Measurements from ENCODE around the gene AP1S3. TPM values are rescaled to one million over a fixed set of nuclear protein-coding genes. Genes with fewer than 3 reads are reported as not detected.

Gene AP1S3
- total RNA-seq, 1 experiment from 2014 or later = 73.3 TPM

GRCh38 chr2:223841436-223842190, 4.2 kb upstream of the AP1S3 start:
- peaks cover 25% of the 10 kb centered on the region for H3K4me1 ChIP-seq (replicated peaks; ENCODE audit: insufficient read depth)
- BruUV-seq (replicated peaks) = no TSS peak
- H3F3A ChIP-seq (ENCODE audit: insufficient read depth, low read depth) = peaks cover 21% of the 10 kb centered on the region; the same call in 1 of the 2 replicates
- no peaks in the 10 kb centered on the region for H3K9me3 ChIP-seq (ENCODE audit: insufficient read depth, low read depth)
- TF ChIP-seq CTCF (conservative IDR thresholded peaks at IDR 0.05) (no peak), EZH2 (IDR thresholded peaks at IDR 0.05; ENCODE audit: low read depth) (no peak)
- no peaks in the 10 kb centered on the region for H4K20me1 ChIP-seq (ENCODE audit: insufficient read depth)
- H3K9me2 ChIP-seq (ENCODE audit: insufficient read depth) = no peaks in the 10 kb centered on the region
- no peak overlapping the region for H2AFZ ChIP-seq
- no peak for DNase-seq
- H3K27me3 ChIP-seq (ENCODE audit: insufficient read depth, low read depth) = no peaks in the 10 kb centered on the region
- ChIA-PET CTCF (no interaction called here), POLR2A (ENCODE audit: unreplicated experiment) (no interaction called here)
- no peak overlapping the region for H3K27ac ChIP-seq
- H3K4me2 ChIP-seq = no peak overlapping the region
- intact Hi-C loops (cut with micrococcal nuclease; ENCODE audit: unreplicated experiment) = no loop called here
- no peaks in the 10 kb centered on the region for H3K36me3 ChIP-seq (ENCODE audit: low read depth)
- no peak overlapping the region for H3K4me3 ChIP-seq
- H3K79me2 ChIP-seq (ENCODE audit: low read depth) = peaks cover 19% of the 10 kb centered on the region

GRCh38 chr2:223835701-223836532, 1.5 kb downstream of the AP1S3 start:
- H3F3A ChIP-seq (ENCODE audit: insufficient read depth, low read depth) = peaks cover 31% of the 10 kb centered on the region
- H2AFZ ChIP-seq = peak overlapping the region; percentile 94; the same call in 1 of the 2 replicates
- BruUV-seq (replicated peaks) = no TSS peak
- peak overlapping the region; percentile 84 for H3K4me2 ChIP-seq
- TF ChIP-seq CTCF (conservative IDR thresholded peaks at IDR 0.05) = no peak
- TF ChIP-seq EZH2 (IDR thresholded peaks at IDR 0.05; ENCODE audit: low read depth) = no peak
- H3K9me2 ChIP-seq (ENCODE audit: insufficient read depth) = no peaks in the 10 kb centered on the region
- intact Hi-C loops (cut with micrococcal nuclease; ENCODE audit: unreplicated experiment) = loop anchor here (1.0 to 10.0 kb wide), 5 partner anchors 21 to 649 kb away; no protein-coding TSS in a partner anchor
- H3K79me2 ChIP-seq (ENCODE audit: low read depth) = peaks cover 71% of the 10 kb centered on the region
- H3K4me1 ChIP-seq (replicated peaks; ENCODE audit: insufficient read depth) = peaks cover 33% of the 10 kb centered on the region
- no peaks in the 10 kb centered on the region for H3K9me3 ChIP-seq (ENCODE audit: insufficient read depth, low read depth)
- no peaks in the 10 kb centered on the region; the same call in 1 of the 2 replicates for H4K20me1 ChIP-seq (ENCODE audit: insufficient read depth)
- POLR2A ChIA-PET (ENCODE audit: unreplicated experiment) = interaction anchor here (0.5 to 1.1 kb wide), 6 partner anchors 10 to 541 kb away, joined by 3 to 7 read pairs (median 4); no protein-coding TSS in a partner anchor
- H3K27me3 ChIP-seq (ENCODE audit: insufficient read depth, low read depth) = no peaks in the 10 kb centered on the region
- H3K4me3 ChIP-seq = peak overlapping the region; percentile 89; the same call in 1 of the 2 replicates
- H3K27ac ChIP-seq = peak overlapping the region; percentile 80
- CTCF ChIA-PET = interaction anchor here (0.7 to 1.0 kb wide), 2 partner anchors 12 to 28 kb away, joined by 3 read pairs; no protein-coding TSS in a partner anchor
- peak; percentile 76 to 87 for DNase-seq
- no peaks in the 10 kb centered on the region for H3K36me3 ChIP-seq (ENCODE audit: low read depth)

GRCh38 chr2:223834431-223834830, 3.0 kb downstream of the AP1S3 start:
- no peak for DNase-seq
- ChIA-PET POLR2A (ENCODE audit: unreplicated experiment) (interaction anchor here (0.6 kb wide), 1 partner anchor 15 kb away, joined by 4 read pairs; no protein-coding TSS in a partner anchor), CTCF (interaction anchor here (0.6 kb wide), 1 partner anchor 10 kb away, joined by 14 read pairs; no protein-coding TSS in a partner anchor)
- Histone ChIP-seq H4K20me1 (ENCODE audit: insufficient read depth) (no peaks in the 10 kb centered on the region; the same call in 1 of the 2 replicates), H3K27ac (no peak overlapping the region), H3F3A (ENCODE audit: insufficient read depth, low read depth) (peaks cover 31% of the 10 kb centered on the region), H3K27me3 (ENCODE audit: insufficient read depth, low read depth) (no peaks in the 10 kb centered on the region), H3K36me3 (ENCODE audit: low read depth) (no peaks in the 10 kb centered on the region), H2AFZ (no peak overlapping the region), H3K9me3 (ENCODE audit: insufficient read depth, low read depth) (no peaks in the 10 kb centered on the region), H3K79me2 (ENCODE audit: low read depth) (peaks cover 83% of the 10 kb centered on the region), H3K4me1 (replicated peaks; ENCODE audit: insufficient read depth) (peaks cover 30% of the 10 kb centered on the region), H3K4me2 (no peak overlapping the region), H3K9me2 (ENCODE audit: insufficient read depth) (no peaks in the 10 kb centered on the region), H3K4me3 (no peak overlapping the region)
- intact Hi-C loops (cut with micrococcal nuclease; ENCODE audit: unreplicated experiment) = loop anchor here (10.0 kb wide), 1 partner anchor 650 kb away; no protein-coding TSS in a partner anchor
- no TSS peak for BruUV-seq (replicated peaks)
- no peak for TF ChIP-seq EZH2 (IDR thresholded peaks at IDR 0.05; ENCODE audit: low read depth)
- no peak for TF ChIP-seq CTCF (conservative IDR thresholded peaks at IDR 0.05)
